ENCODE measurements around the gene ENPP6.

The ENPP6 gene

DNA sequence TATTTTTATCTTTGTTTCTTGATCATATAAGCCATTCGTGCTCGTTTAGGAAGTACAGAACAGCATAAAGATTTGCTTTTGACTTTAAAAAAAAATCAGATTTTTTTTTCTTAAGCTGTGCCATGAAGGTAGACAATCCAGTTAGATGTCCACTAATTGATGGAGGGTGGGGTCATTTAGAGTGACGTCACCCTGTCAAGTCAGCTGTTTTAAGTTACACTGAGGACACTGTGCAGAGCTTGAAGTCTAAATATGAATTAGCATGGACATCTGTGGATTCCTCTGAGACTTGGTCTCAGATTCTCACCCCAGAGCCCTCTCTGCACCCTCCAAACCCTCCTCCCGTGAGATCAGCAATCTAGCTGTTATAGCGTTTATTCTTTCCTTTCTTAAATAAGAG is 63.9 kb downstream of the ENPP6 start:
- Histone ChIP-seq H3K4me3 (ENCODE audit: severe bottlenecking) (no peak overlapping the region), H3K27ac (ENCODE audit: poor library complexity, severe bottlenecking) (no peak overlapping the region), H3K4me1 (ENCODE audit: insufficient read depth, poor library complexity, severe bottlenecking) (no peaks in the 10 kb centered on the region), H3K9me3 (ENCODE audit: severe bottlenecking) (no peaks in the 10 kb centered on the region), H3K36me3 (ENCODE audit: low read depth) (no peaks in the 10 kb centered on the region), H3K27me3 (ENCODE audit: insufficient read depth, poor library complexity, severe bottlenecking) (peaks cover 1% of the 10 kb centered on the region)
- ATAC-seq (ENCODE audit: low read depth) = no peak
- TF ChIP-seq, protein P1, sequence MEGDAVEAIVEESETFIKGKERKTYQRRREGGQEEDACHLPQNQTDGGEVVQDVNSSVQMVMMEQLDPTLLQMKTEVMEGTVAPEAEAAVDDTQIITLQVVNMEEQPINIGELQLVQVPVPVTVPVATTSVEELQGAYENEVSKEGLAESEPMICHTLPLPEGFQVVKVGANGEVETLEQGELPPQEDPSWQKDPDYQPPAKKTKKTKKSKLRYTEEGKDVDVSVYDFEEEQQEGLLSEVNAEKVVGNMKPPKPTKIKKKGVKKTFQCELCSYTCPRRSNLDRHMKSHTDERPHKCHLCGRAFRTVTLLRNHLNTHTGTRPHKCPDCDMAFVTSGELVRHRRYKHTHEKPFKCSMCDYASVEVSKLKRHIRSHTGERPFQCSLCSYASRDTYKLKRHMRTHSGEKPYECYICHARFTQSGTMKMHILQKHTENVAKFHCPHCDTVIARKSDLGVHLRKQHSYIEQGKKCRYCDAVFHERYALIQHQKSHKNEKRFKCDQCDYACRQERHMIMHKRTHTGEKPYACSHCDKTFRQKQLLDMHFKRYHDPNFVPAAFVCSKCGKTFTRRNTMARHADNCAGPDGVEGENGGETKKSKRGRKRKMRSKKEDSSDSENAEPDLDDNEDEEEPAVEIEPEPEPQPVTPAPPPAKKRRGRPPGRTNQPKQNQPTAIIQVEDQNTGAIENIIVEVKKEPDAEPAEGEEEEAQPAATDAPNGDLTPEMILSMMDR (IDR thresholded peaks at IDR 0.05; ENCODE audit: poor library complexity, severe bottlenecking) = no peak
- DNase-seq (ENCODE audit: low spot score) = no peak

DNA sequence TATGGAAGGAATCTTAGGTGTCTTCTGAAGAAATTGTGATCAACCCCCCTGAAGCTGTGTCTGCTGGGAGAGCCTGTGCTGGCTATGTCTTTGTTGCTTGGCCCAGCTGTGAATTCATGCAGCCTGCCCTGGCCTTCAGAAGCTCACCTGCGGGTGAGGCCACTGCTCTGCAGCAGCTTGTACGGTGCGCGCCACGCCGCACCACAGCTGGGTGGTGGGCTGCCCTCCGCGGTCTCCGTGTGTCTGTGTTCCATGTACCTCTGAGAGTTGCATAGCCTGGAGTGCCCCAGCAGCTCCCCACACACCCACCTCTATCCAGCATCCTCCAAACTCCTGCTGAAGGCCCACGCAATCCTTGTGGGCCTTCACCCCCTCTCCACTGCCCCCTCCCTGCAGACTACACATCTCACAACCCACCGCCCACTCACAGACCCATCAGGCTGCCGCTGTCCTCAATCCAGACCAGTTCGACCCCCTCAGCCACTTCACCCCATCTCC is 65.6 kb downstream of the ENPP6 start:
- TF ChIP-seq, protein P1 (IDR thresholded peaks at IDR 0.05; ENCODE audit: poor library complexity, severe bottlenecking) = no peak
- Histone ChIP-seq H3K9me3 (ENCODE audit: severe bottlenecking) (no peaks in the 10 kb centered on the region), H3K27ac (ENCODE audit: poor library complexity, severe bottlenecking) (no peak overlapping the region), H3K36me3 (ENCODE audit: low read depth) (no peaks in the 10 kb centered on the region), H3K27me3 (ENCODE audit: insufficient read depth, poor library complexity, severe bottlenecking) (no peaks in the 10 kb centered on the region), H3K4me1 (ENCODE audit: insufficient read depth, poor library complexity, severe bottlenecking) (no peaks in the 10 kb centered on the region), H3K4me3 (ENCODE audit: severe bottlenecking) (no peak overlapping the region)
- ATAC-seq (ENCODE audit: low read depth) (no peak), DNase-seq (ENCODE audit: low spot score) (no peak)

DNA sequence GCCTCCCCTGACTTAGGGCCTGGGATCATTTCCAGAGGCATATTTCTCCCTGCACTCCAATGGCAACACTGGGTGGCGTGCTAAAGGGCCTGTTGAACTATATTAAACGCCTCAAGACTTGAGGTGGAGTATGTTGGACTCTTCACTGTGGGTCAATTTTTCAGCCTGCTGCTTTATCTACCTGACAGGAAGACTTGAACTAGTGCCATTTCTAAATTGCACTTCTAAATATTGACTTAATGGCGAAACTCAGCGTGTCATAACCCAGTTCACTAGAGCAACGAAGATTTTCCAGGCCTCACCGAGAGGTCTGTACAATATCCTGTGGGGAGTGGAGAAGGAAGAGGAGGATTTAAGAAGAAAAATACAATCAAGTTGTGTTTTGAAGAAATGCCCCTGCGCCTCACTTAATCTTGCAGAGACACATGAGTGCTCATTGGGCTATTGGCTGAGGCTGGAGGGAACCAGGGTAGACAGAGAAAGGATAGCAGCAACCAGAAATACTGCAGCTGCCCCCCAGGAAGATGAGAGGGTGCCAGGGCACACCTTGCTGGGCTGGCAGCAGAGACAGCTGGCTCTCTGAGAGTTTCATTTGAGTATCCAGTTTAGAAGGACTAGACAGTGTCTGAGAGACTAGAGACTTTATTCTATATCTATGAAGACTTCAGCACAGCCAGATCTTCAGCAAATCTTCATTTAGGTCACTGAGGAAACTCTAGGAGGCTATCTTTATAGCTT is 67.4 kb downstream of the ENPP6 start:
- no peaks in the 10 kb centered on the region for H3K36me3 ChIP-seq (ENCODE audit: low read depth)
- no peaks in the 10 kb centered on the region for H3K27me3 ChIP-seq (ENCODE audit: insufficient read depth, poor library complexity, severe bottlenecking)
- no peak overlapping the region for H3K27ac ChIP-seq (ENCODE audit: poor library complexity, severe bottlenecking)
- no peak for ATAC-seq (ENCODE audit: low read depth)
- no peak for DNase-seq (ENCODE audit: low spot score)
- TF ChIP-seq, protein P1 (IDR thresholded peaks at IDR 0.05; ENCODE audit: poor library complexity, severe bottlenecking) = no peak
- H3K9me3 ChIP-seq (ENCODE audit: severe bottlenecking) = no peaks in the 10 kb centered on the region
- H3K4me3 ChIP-seq (ENCODE audit: severe bottlenecking) = no peak overlapping the region
- H3K4me1 ChIP-seq (ENCODE audit: insufficient read depth, poor library complexity, severe bottlenecking) = no peaks in the 10 kb centered on the region

DNA sequence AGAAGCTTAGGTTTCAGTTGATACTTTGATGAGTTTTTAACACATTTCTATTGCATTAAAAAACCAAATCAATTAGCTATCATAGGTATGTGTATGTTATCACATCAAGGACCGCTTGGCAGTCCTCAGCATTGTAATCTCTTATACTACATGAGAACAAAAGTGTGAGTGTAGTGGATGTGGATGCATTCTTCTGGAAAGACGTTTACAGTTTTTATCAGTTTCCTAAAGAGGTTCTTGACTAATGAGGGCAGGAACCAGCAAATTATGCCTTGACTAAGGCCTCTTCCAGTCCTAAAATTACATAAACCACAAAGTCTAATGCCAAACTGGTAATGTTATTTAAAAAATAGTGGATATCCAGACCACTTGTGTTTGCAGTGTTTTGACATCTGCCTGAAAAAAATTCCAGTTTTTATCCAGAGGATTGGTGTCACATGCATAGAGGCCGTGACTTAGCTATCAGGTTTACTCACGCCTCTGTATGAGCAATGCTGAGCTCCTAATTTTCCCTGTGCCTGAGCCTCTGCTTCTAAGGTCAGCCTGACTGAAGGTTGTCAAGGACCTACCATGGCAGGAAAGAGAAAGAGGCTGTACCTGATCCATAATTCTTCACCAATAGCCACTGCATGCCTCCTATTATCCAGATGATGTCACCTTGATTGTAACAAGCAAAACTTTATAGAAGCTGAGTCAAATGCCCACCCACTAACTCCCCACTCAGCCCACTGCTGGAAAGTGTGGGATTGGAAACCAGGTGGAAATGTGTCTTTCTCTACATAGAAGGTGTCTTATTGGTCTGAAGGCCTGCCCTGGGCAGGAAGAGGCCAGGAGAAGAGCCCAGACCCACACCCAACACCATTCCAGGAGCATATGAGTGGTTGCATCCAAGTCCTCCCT is 68.7 kb downstream of the ENPP6 start:
- Histone ChIP-seq H3K27ac (ENCODE audit: poor library complexity, severe bottlenecking) (no peak overlapping the region), H3K9me3 (ENCODE audit: severe bottlenecking) (no peaks in the 10 kb centered on the region), H3K36me3 (ENCODE audit: low read depth) (no peaks in the 10 kb centered on the region), H3K27me3 (ENCODE audit: insufficient read depth, poor library complexity, severe bottlenecking) (no peaks in the 10 kb centered on the region), H3K4me1 (ENCODE audit: insufficient read depth, poor library complexity, severe bottlenecking) (no peaks in the 10 kb centered on the region), H3K4me3 (ENCODE audit: severe bottlenecking) (no peak overlapping the region)
- TF ChIP-seq, protein P1 (IDR thresholded peaks at IDR 0.05; ENCODE audit: poor library complexity, severe bottlenecking) = no peak
- DNase-seq (ENCODE audit: low spot score) = no peak
- no peak for ATAC-seq (ENCODE audit: low read depth)
